PC-3 (cell line): ENCODE measurements around the gene TNNT2. TPM values are rescaled to one million over a fixed set of nuclear protein-coding genes. Genes with fewer than 3 reads are reported as not detected.
A peak's percentile ranks its signal among the peaks of the same experiment; 100 is the strongest.

Experiments used
- ATAC-seq: fragments of 200-7000 bp; cut with Tn5 transposase; 2 replicates; pipeline ENCODE4 v1.9.1; 2020; ENCODE audit warnings: mild to moderate bottlenecking, moderate library complexity
- Bru-seq: library from RNA; stranded (reverse); fragments of 400-500 nt; gene quantifications from one replicate; lab custom pipeline; 2021; lab: Mats Ljungman, UMichigan
- BruChase-seq, 2 experiments: library from RNA; stranded (reverse); fragments of 400-500 nt; gene quantifications; one replicate each; lab custom pipeline; 2021; lab: Mats Ljungman, UMichigan
- BruUV-seq: library from RNA; stranded (reverse); fragments of 400-500 nt; replicated peaks from 2 replicates; lab custom pipeline; 2021; lab: Mats Ljungman, UMichigan
- CTCF ChIA-PET: fragments of 300-600 bp; sonication (Branson Sonifier 250); formaldehyde crosslinking; loops from one replicate; lab custom pipeline; 2022; ENCODE audit warnings: antibody characterized with exemption; lab: Charles Lee
- POLR2A ChIA-PET: fragments of 300-600 bp; sonication (Branson Sonifier 250); formaldehyde crosslinking; loops from one replicate; lab custom pipeline; 2022; ENCODE audit warnings: antibody characterized with exemption; ENCODE audit not compliant: unreplicated experiment; lab: Charles Lee
- DNase-seq: peaks from one replicate; pipeline ENCODE4 v3.0.0-alpha.2; 2015
- H2AFZ ChIP-seq: fragments of 300-600 bp; sonication (generic); 2 replicates; pipeline ENCODE4 v1.6.0; 2016; ENCODE audit warnings: antibody characterized with exemption, low read length
- H3F3A ChIP-seq: fragments of 300-600 bp; sonication (generic); one replicate; pipeline ENCODE4 v1.6.0; 2017; ENCODE audit warnings: antibody characterized with exemption, low read length, control low read depth, mild to moderate bottlenecking; ENCODE audit not compliant: unreplicated experiment
- H3K27ac ChIP-seq: fragments of 300-600 bp; sonication (generic); 2 replicates; pipeline ENCODE4 v1.5.1; 2016; ENCODE audit warnings: mild to moderate bottlenecking, low read length
- H3K27me3 ChIP-seq: fragments of 300-600 bp; sonication (generic); 2 replicates; pipeline ENCODE4 v1.6.1; 2016; ENCODE audit warnings: low read length, mixed read lengths
- H3K36me3 ChIP-seq: fragments of 300-600 bp; sonication (generic); 2 replicates; pipeline ENCODE4 v1.6.1; 2016; ENCODE audit warnings: low read depth, mixed run types, low read length, mixed read lengths
- H3K4me1 ChIP-seq: fragments of 300-600 bp; sonication (generic); 2 replicates; pipeline ENCODE4 v1.5.1; 2016; ENCODE audit warnings: low read length; ENCODE audit not compliant: insufficient read depth
- H3K4me2 ChIP-seq: fragments of 300-600 bp; sonication (generic); 2 replicates; pipeline ENCODE4 v1.6.0; 2016; ENCODE audit warnings: low read length
- H3K4me3 ChIP-seq: fragments of 300-600 bp; sonication (generic); 2 replicates; pipeline ENCODE4 v1.5.1; 2016; ENCODE audit warnings: mild to moderate bottlenecking, low read length, mixed read lengths
- H3K79me2 ChIP-seq: fragments of 300-600 bp; sonication (generic); 2 replicates; pipeline ENCODE4 v1.6.1; 2017; ENCODE audit warnings: low read length, mixed read lengths
- H3K9ac ChIP-seq: fragments of 300-600 bp; sonication (generic); 2 replicates; pipeline ENCODE4 v1.6.0; 2016; ENCODE audit warnings: mild to moderate bottlenecking, low read length
- H3K9me2 ChIP-seq: fragments of 300-600 bp; sonication (generic); replicated peaks from 2 replicates; pipeline ENCODE4 v1.6.1; 2016; ENCODE audit warnings: mixed run types, low read length, mixed read lengths
- H3K9me3 ChIP-seq: fragments of 300-600 bp; sonication (generic); 2 replicates; pipeline ENCODE4 v1.6.1; 2016; ENCODE audit warnings: low read length, mixed read lengths
- H4K20me1 ChIP-seq: fragments of 300-600 bp; sonication (generic); 2 replicates; pipeline ENCODE4 v1.6.1; 2016; ENCODE audit warnings: low read length, mixed read lengths
- CTCF ChIP-seq: fragments of 300-600 bp; sonication (generic); conservative IDR thresholded peaks from 2 replicates; pipeline ENCODE4 v1.5.1; 2017; ENCODE audit warnings: antibody characterized with exemption, low read depth, mild to moderate bottlenecking, low read length
- EZH2 ChIP-seq: fragments of 300-600 bp; sonication (generic); IDR thresholded peaks from one replicate; pipeline ENCODE4 v1.6.1; 2017; ENCODE audit warnings: antibody characterized with exemption, mild to moderate bottlenecking, low read length; ENCODE audit not compliant: unreplicated experiment
- EZH2phosphoT487 ChIP-seq: fragments of 300-600 bp; sonication (generic); IDR thresholded peaks from 2 replicates; pipeline ENCODE4 v1.6.1; 2018; ENCODE audit warnings: mild to moderate bottlenecking, antibody characterized with exemption, low read length, borderline replicate concordance
- intact Hi-C: fragments of 100-400 bp; cut with micrococcal nuclease; formaldehyde crosslinking; loops from 2 replicates; pipeline ENCODE4 v1.9.0; 2023
- long read RNA-seq: library from polyadenylated mRNA; unstranded; transcript quantifications from one replicate; pipeline ENCODE4 v2.0.0, GENCODE V29; 2021; ENCODE audit not compliant: unreplicated experiment
- total RNA-seq: library from RNA; depleted of rRNA; stranded (reverse); fragments of >200 nt; gene quantifications from 2 replicates; pipeline ENCODE4 v1.2.3, GENCODE V29; 2014; rRNA removed

Gene TNNT2
- total RNA-seq (1.1 and 2.9 TPM in 2 replicates), Bru-seq, nascent RNA (percentile 36 among the genes with signal in this experiment), BruChase-seq, experiment 1, labeled RNA remaining after a 6-hour chase (percentile 62 among the genes with signal in this experiment), BruChase-seq, experiment 2, labeled RNA remaining after a 2-hour chase (percentile 55 among the genes with signal in this experiment)
- long read RNA-seq, partial matches to known transcripts, result 0 of 1 reads
- long read RNA-seq, other reads (novel, unspliced or antisense), result 1 of 1 reads

- Histone ChIP-seq H3F3A (no peaks in the 10 kb centered on the region), H3K79me2 (no peaks in the 10 kb centered on the region), H3K9ac (no peak within 1 kb of the TSS), H2AFZ (no peak within 1 kb of the TSS), H3K9me2 (no peaks in the 10 kb centered on the region), H3K4me2 (no peak within 1 kb of the TSS), H3K9me3 (no peaks in the 10 kb centered on the region), H3K27ac (no peak within 1 kb of the TSS), H4K20me1 (no peaks in the 10 kb centered on the region), H3K36me3 (peaks cover 3% of the 10 kb centered on the region), H3K4me3 (no peak within 1 kb of the TSS), H3K4me1 (peaks cover 6% of the 10 kb centered on the region), H3K27me3 (peaks cover 33% of the 10 kb centered on the region)
- BruUV-seq, result no TSS peak
- no peak for DNase-seq
- intact Hi-C loops, result no loop called here
- ChIA-PET POLR2A (no interaction called here), CTCF (no interaction called here)
- TF ChIP-seq EZH2 (no peak), CTCF (no peak), EZH2phosphoT487 (no peak)
- no peak for ATAC-seq
Measured at GRCh38 chr1:201377611-201378092, at the start of gene TNNT2. Gene TNNT2, minus strand, starts transcription at chr1:201377680. Its CDS starts 4,426 bp downstream, at chr1:201373254.

GRCh38 chr1:201426479-201427310, 49.2 kb upstream of the TNNT2 start:
- no peaks in the 10 kb centered on the region for H4K20me1 ChIP-seq
- DNase-seq, result no peak
- no peaks in the 10 kb centered on the region for H3K27me3 ChIP-seq
- no peaks in the 10 kb centered on the region for H3F3A ChIP-seq
- H3K4me2 ChIP-seq, result no peak overlapping the region
- ChIA-PET POLR2A (no interaction called here), CTCF (no interaction called here)
- no peaks in the 10 kb centered on the region for H3K79me2 ChIP-seq
- TF ChIP-seq CTCF, result no peak
- TF ChIP-seq EZH2phosphoT487, result no peak
- TF ChIP-seq EZH2, result no peak
- BruUV-seq, result no TSS peak
- H3K4me1 ChIP-seq, result no peaks in the 10 kb centered on the region
- no peaks in the 10 kb centered on the region for H3K9me3 ChIP-seq
- no peak overlapping the region for H3K9ac ChIP-seq
- ATAC-seq, result no peak
- H3K27ac ChIP-seq, result no peak overlapping the region
- H2AFZ ChIP-seq, result no peak overlapping the region
- no peaks in the 10 kb centered on the region for H3K9me2 ChIP-seq
- intact Hi-C loops, result no loop called here
- H3K4me3 ChIP-seq, result no peak overlapping the region
- no peaks in the 10 kb centered on the region for H3K36me3 ChIP-seq

GRCh38 chr1:201424146-201424545, 46.7 kb upstream of the TNNT2 start:
- Histone ChIP-seq H3K9me2 (no peaks in the 10 kb centered on the region), H3K36me3 (no peaks in the 10 kb centered on the region), H3K79me2 (no peaks in the 10 kb centered on the region), H4K20me1 (no peaks in the 10 kb centered on the region), H3K27ac (no peak overlapping the region), H3K4me3 (no peak overlapping the region), H3K4me1 (no peaks in the 10 kb centered on the region), H3K4me2 (no peak overlapping the region), H2AFZ (no peak overlapping the region), H3K27me3 (no peaks in the 10 kb centered on the region), H3F3A (no peaks in the 10 kb centered on the region), H3K9ac (no peak overlapping the region), H3K9me3 (no peaks in the 10 kb centered on the region)
- POLR2A ChIA-PET, result no interaction called here
- no peak for DNase-seq
- TF ChIP-seq CTCF (no peak), EZH2 (no peak), EZH2phosphoT487 (no peak)
- CTCF ChIA-PET, result no interaction called here
- intact Hi-C loops, result no loop called here
- BruUV-seq, result no TSS peak
- no peak for ATAC-seq
